Forelimb muscle (tissue), 1 donor: ENCODE results near the gene APOBEC3F. TPM values are rescaled to one million over a fixed set of nuclear protein-coding genes. Genes with fewer than 3 reads are reported as not detected.
A peak's percentile ranks its signal among the peaks of the same experiment; 100 is the strongest.
"Not testable (repeated sequence)": the region's sequence is repeated elsewhere in the genome, so short reads cannot be mapped to it uniquely, and the experiment has no call there.

Experiments used
- DNase-seq: peaks from one replicate; pipeline ENCODE4 v3.0.0-alpha.2; 2013; ENCODE audit warnings: low read depth
- polyA plus RNA-seq: library from polyadenylated mRNA; unstranded; fragments of 120-200 nt; gene quantifications from one replicate; pipeline ENCODE4 v1.2.1, GENCODE V29; 2013; ENCODE audit not compliant: insufficient read length

The APOBEC3F gene
- polyA plus RNA-seq: 2.8 TPM

DNA sequence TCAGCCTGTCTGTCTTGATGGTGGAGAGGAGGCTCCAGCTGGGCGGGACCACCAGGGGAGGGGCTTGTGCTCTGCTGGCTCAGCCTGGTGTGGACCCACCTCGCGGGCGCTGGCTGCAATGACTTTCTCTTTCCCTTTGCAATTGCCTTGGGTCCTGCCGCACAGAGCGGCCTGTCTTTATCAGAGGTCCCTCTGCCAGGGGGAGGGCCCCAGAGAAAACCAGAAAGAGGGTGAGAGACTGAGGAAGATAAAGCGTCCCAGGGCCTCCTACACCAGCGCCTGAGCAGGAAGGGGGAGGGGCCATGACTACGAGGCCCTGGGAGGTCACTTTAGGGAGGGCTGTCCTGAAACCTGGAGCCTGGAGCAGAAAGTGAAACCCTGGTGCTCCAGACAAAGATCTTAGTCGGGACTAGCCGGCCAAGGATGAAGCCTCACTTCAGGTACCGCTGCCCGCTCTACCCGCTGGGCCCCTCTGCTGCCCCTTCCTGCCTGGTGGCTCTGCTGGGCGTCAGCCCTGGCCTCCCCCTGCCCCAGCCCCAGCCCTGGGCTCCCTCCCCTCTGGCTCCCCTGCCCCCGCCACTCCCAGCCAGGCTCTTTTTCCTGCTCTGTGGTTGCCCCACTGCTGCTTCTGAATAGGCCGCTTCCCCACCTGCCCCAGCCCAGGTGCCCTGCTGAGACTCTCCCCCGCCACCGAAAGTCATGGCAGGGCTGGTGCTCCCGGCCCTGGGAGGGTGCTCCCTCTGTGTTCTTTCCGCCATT, at the start of gene APOBEC3F:
Gene APOBEC3F (plus strand): TSS at position 327 of the 759 bp plus-strand sequence. CDS start 97 bp downstream, at position 424.
- DNase-seq: not testable (repeated sequence)

DNA sequence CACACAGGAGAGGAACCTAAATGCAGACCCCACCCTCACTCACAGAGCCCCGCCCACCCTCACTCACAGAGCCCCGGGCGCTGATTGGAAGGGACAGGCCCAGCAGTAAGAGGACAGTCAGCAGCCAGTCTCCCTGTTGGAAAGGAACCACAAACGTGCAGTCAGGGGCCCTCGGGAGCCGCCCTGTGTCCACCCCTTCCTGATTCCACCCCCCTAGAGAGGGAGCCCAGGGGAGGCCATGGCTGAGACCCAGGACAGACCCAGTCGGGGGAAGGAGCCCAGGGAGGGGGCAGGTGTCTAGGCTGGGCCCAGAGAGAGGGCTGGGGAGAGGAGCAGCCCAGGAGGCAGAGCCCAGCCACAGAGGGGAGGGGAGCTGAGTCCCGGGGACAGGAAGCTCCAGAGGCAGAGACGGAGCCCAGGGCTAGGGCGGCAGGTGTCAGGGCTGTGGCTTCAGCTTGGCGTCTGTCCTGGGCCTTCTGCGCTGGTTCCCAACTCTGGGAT, 47.7 kb upstream of the APOBEC3F start:
- not testable (repeated sequence) for DNase-seq

DNA sequence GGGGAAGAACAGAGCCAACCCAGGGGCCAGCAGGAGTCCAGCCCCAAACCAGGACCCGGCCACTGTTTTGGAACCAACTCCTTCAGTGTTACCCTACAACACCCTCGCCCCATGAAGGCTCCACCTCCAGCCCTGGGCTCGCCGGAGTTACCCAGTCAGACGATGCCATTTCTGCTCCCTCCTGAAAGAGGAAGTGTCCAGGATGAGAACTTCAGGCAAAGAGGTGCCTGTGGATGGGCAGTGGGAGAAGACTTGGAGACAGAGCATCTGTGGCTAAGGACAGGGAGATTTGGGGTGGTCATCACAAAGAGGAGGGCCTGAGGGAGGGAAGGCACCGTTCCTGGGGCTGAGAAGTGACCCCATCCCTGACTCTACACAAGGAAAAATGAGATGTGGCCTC, 44.6 kb upstream of the APOBEC3F start:
- no peak for DNase-seq

DNA sequence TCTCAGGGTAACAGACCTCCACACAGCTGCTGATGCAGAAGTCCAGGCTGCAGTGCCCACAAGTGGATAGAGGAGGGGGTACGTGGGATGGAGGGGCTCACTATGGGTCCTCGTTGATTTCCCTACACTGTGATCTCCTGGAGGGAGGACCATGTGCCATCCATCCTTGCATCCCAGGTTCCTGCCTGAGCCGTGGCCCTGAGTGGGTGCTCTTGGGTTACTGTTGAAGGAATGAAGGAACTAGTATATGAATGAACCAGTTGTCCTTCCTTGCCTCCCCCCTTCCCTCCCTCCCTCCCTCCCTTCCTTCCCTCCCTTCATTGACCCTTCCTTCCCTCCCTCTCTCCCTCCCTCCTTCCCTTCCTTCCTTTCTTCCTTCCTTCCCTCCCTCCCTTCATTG, 43.1 kb upstream of the APOBEC3F start:
- no peak for DNase-seq

DNA sequence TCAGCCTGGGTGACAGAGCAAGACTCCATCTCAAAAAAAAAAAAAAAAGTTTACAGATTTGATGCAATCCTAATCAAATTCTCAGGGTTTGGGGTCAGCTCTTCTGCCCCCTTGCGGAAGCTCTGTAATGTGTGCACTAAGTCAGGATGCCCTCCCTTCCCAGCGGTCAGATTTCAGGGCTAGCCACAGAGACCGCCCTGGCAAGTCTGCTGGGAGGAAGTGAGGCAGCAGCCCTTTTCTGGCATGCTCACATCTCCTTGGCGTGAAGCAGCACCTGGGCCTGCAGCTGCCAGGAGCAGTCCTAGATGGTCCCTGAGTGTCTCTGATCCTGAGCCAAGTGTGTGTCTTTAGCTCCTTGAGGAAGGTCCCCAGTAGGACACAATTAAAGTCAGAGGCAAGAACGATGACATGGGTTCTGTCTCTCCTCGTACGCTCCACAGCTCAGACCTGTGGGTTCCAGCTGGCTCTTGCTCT, 37.5 kb upstream of the APOBEC3F start:
- DNase-seq: peak; percentile 65

DNA sequence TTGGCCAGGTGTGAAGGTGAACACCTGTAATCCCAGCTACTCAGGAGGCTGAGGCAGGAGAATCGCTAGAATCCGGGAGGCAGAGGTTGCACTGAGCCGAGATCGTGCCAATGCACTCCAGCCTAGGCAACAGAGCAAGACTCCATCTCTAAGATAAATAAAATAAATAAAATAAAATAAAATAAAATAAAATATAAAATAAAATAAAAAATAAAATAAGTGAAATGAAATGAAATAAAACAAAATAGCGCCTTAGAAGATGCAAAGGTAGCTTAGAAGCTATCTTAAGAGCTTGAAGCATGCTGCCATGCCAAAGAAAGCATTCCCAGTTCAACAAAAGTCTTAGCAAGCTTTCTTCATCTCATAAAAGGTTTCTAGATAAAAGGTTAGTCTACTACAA, 33.5 kb upstream of the APOBEC3F start:
- no peak for DNase-seq

DNA sequence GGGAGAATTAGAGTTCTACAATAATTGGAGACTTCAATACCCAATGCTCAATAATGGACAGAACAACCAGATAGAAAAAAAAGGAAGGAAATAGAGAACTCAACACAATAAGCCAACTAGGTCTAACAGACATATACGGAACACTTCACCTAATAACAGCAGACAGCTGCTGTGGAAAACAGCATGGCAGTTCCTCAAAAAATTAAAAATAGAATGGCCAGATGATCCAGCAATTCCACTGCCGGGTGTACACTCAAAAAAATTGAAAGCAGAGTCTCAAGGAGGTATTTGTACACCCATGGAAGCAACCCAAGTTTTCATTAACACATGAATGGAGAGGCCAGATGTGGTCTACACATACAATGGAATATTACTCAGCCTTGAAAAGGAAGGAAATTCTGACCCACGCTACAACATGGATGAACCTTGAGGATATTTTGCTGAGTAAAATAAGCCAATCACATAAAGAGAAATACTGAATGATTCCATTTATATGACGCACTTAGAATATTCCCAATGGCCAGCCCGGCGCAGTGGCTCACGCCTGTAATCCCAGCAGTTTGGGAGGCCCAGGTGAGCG, 32.3 kb upstream of the APOBEC3F start:
- DNase-seq: not testable (repeated sequence)

DNA sequence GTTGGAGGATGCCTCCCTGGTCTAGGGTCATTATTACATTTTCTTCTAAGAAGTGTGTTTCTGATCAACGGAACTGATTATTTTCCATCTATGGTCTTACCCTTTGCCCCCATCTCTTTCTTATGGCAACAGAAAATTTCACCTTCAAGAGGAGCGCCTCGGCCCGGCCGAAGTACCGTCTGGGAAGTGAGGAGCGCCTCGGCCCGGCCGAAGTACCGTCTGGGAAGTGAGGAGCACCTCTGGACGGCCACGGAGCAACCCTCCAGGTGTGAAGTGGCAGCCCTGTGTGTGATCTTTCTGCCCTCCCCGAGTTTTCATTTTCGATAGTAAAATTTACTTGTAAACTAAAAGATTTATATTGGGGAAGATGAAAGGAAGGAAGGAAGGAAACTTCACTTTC, 29.7 kb upstream of the APOBEC3F start:
- DNase-seq: no peak

DNA sequence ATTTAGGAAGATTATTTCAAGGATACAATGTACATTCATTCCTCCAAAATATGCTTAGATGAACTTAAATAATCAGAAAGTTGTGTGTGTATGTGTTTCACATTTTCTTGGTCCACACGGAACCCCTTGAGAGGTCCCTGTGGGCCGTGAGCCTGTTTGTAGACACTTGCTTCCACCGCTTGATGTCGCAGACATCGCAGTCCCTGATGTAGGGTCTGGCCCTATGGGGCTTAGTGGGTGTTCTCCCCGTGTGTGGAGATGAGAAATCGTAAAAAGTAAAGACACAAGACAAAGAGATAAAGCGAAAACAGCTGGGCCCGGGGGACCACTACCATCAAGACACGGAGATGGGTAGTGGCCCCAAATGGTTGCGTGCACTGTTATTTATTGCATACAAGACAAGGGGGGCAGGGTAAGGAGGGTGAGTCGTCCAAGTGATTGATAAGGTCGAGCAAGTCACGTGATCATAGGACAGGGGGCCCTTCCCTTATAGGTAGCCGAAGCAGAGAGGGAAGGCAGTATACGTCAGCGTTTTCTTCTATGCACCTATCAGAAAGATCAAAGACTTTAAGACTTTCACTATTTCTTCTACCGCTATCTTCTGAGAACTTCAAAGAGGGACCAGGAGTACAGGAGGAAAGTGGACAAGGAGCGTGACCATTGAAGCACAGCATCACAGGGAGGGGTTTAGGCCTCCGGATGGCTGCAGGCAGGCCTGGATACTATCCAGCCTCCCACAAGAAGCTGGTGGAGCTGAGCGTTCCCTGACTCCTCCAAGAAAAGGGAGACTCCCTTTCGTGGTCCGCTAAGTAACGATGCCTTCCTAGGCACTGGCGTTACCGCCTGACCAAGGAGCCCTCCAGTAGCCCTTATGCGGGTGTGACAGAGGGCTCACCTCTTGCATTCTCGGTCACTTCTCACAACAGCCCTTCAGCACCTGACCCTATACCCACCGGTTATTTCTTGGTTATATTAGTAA, 27.8 kb upstream of the APOBEC3F start:
- DNase-seq: no peak

DNA sequence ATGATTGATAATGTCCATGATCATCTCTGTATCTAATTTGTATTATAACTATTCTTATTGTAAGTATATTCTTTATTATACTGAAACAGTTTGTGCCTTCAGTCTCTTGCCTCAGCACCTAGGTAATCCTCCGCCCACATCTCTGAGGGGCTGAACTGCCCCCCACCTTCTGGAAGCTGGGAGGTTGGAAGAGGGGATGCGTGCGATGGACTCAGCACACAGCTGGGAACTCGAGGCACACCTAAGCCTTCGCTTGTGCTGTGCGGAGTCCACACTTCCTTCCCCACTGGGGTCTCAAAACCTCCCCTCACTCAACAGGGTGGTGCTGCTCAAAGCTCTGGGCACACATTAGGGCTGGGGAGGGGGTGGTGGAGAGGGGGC, 27.1 kb upstream of the APOBEC3F start:
- not testable (repeated sequence) for DNase-seq

DNA sequence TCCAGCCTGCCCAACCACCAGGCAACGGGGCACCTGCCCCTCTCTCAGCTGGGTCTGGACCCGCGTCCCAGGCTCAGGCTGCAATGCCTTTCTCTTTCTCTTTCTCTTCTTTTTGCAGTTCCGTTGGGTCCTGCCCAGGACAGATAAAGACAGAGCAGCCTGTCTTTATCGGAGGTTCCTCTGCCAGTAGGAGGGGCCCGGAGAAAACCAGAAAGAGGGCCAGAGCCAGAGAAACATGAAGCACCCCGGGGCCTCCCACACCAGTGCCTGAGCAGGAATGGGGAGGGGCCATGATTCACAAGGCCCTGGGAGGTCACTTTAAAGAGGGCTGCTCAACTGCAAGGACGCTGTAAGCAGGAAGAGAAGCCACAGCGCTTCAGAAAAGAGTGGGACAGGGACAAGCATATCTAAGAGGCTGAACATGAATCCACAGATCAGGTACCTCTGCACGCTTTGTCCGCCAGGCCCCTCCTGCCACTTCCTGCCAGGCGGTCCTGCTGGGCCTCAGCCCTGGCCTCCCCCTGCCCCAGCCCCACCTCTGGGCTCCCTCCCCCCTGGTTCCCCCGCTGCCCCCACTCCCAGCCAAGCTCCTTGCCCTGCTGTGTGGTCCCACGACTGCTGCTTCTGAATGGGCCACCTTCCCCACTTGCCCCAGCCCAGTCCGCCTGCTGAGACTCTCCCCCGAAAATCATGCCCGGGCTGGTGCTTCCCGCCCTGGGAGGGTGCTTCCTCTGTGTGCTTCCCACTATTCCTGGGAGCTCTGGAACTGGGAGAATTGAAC, 26.5 kb upstream of the APOBEC3F start, which contains the start of gene APOBEC3C:
Gene APOBEC3C (plus strand): TSS at position 316 of the 781 bp plus-strand sequence. CDS start 106 bp downstream, at position 422.
- peak; percentile 32 for DNase-seq

DNA sequence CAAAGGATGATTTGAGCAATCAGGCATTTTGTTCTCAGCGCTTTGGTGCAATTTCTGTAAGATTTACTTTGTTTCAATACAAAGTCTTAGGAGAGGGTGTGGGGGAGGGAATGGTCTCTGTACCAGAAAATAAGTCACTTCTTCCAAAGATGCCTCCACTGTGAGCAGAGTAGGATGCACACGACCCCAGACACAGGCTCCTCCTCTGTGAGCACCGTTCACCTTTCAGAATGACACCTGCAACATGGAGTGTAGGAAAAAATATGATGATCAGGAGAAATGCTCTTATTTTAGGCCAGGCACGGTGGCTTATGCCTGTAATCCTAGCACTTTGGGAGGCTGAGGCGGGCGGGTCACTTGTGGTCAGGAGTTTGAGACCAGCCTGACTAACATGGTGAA, 25.9 kb upstream of the APOBEC3F start:
- not testable (repeated sequence) for DNase-seq

DNA sequence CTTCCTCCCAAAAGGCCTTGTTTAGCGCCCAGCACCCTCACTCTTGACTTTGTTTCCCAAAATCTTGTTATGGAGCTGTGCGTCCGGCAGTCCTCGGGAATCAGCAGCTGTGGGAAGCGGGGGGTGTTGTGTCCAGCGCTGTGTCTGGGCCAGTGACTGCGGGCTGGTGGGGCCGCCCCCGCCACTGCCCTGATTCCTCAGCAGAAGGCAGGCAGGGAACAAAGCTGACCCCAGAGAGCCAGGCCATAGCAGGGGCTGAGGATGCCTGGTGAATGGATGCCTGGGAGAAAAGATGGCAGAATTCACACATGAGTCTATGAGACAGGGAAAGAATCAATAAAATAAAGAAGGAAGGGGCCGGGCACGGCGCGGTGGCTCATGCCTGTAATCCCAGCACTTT, 24.1 kb upstream of the APOBEC3F start:
- DNase-seq: no peak

DNA sequence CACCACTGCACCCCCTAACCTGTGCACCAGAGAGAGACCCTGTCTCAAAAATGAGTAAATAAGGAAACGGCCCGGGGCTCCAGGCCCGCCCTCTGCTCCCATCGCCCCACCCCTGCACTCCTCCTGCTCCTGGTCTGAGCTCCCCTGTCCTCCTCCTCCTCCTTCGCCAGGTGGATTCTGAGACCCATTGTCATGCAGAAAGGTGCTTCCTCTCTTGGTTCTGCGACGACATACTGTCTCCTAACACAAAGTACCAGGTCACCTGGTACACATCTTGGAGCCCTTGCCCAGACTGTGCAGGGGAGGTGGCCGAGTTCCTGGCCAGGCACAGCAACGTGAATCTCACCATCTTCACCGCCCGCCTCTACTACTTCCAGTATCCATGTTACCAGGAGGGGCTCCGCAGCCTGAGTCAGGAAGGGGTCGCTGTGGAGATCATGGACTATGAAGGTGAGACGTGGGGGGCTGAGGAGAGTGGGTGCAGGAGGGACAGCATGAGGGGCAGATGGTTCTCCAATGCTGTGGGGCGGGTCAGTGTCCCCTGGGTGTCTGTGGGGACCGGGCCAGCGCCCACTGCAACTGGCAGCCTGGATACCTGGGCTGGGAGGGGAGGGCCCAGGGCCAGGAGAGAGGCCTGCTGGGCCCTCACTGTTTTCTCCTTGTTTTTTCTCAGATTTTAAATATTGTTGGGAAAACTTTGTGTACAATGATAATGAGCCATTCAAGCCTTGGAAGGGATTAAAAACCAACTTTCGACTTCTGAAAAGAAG, 22.9 kb upstream of the APOBEC3F start:
- DNase-seq: no peak

DNA sequence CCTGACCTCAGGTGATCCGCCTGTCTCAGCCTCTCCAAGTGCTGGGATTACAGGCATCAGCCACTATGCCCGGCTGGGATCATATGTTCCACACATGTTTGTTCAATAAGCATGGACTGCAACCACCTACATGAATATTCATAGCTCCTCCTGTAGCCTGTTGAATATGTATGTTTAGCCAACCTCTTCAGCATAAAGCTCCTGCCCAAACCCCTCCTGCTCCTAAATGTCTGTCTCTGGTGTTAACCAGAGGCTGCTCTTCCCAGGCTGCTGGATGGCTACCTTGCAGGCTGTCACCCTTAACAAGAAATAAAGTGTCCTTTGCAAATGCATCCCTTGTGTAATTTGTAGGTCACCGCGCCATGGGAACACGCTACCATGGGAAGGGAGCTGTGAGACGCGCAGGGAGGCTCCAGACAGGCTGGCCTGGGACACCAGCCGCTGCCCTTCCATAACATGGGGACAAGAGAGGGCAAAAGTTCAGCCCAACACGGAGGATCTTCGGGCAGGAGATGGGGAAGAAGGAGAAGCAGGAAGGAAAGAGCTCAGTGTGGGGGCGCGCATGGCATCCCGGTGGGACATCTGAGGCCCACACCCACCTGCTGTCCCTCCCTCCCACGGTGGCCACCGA, 20.5 kb upstream of the APOBEC3F start:
- not testable (repeated sequence) for DNase-seq

DNA sequence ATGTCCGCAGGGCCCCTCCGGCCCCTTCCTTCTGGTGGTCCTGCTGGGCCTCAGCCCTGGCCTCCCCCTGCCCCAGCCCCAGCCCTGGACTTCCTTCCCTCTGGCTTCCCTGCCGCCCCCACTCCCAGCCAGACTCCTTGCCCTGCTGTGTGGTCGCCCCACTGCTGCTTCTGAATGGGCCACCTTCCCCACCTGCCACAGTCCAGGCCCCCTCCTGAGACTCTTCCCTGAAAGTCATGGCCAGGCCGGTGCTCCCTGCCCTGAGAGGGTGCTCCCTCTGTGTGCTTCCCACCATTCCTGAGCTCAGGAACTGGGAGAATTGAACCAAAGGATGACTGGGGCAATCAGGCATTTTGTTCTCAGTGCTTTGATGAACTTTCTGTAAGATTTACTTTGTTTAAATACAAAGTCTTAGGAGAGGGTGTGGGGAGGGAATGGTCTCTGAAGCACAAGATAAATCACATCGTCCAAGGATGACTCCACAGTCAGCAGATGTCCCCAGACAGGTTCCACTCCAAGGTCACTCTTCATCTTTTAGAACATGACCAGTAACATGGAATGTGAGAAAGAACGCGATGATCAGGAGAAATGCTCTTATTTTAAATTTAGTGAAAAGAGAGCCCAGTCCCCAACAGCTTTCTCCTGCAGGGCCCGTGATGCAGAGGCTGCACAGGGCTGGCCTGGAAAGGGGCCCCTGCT, 19.0 kb upstream of the APOBEC3F start:
- DNase-seq: no peak

DNA sequence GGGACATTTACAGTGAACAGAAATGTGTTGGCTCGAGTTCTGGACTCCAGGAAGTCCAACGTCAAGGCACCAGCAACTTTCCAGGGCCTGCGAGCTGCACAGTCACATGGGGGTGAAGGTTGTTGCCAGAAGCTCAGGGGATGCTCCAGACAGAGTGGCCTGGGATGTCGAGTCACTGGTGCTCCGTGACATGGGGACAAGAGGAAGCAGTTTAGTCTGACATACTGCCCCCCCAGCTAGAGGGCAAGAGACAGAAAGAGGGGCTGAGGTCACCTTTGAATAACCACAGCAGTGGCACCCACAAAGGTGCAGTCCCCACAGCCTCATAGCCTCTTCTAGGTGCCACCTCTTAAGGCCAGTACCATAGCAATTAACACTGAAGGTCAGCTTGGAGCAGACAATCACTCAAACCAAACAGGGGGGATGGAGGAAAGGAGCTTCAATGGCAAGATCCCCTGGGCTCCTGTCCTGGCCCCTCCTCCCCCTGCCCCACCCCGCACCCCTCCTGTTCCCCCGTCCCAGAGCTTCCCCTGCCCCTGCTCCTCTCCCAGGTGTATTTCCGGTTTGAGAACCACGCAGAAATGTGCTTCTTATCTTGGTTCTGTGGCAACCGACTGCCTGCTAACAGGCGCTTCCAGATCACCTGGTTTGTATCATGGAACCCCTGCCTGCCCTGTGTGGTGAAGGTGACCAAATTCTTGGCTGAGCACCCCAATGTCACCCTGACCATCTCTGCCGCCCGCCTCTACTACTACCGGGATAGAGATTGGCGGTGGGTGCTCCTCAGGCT, 15.9 kb upstream of the APOBEC3F start:
- DNase-seq: no peak

DNA sequence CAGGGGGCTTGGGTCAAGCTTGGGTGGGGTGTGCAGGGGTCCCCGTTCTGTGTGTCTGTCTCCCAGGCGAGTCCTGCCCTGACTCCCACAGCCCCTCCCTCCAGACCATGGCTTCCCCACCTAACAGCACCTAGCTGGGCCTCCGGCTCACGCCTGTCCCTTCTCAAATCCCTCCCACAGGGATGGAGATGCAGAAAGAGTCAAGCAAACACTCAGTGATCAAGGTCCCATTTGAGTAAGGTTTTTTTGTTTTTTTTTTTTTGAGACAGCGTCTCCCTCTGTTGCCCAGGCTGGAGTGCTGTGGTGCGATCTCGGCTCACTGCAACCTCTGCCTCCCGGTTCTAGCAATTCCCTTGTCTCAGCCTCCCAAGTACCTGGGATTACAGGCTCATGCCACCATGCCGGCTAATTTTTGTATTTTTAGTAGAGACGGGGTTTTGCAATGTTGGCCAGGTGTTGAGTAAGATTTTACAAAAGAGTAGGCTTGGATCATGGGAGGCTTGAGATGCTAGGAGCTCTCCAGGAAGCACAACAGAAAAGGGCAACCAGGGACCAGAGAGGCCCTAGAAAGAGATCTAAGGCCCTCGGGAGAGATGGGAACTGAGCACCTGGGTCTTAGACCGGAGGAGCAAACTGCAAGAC, 14.0 kb upstream of the APOBEC3F start:
- DNase-seq: no peak
